HG03175 (cell line): ENCODE data around the gene NCOA5.

Experiments used
- ATAC-seq: cut with Tn5 transposase; IDR thresholded peaks from one replicate; pipeline ENCODE4 v1.9.1; 2021; ENCODE audit warnings: mild to moderate bottlenecking, moderate library complexity; ENCODE audit not compliant: unreplicated experiment

Gene NCOA5

DNA sequence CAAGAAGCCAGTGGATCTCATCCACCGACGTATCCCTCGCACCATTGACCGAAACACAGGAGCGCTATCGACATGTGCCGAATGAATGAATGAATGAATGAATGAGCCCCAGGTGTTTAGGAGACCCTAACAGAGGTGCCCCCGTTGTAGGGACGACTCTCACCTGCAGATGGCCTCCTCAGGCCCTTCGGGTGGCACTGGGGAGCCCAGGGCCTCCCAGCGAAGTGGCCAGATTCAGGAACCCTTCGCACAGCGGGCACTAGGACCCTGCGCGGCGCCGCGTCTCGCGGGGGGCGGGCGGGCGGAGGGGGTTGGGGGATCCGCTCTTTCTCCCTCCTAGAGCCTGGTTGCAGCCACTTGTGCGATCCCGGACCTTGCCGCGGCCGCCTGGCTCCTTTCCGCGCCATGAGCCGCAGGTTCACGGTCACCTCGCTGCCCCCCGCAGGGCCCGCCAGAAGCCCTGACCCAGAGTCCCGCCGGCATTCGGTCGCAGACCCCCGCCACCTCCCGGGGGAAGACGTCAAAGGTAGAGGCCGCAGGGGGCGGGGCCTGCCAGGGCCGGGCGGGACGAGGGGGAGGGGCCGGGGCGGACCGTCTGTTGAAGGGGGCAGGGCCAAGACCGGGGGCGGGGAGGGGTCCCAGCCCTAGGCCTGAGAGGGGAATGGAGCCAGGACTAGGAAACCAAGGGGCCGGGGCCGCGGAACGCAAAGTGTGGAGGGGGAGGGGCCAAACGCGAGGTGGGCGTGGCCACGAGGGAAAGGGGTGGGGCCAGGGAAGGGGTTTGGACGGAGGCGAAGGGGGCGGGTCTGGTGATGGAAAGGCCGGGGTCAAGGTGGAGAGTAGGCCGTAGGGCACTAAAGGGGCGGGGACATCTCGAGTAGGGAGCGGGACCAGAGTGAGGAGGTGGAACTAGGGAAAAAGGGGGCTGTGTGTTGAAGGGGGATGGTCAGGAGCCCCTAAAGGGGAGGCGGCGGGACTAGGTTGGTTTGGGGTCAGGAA lies 68.1 kb downstream of the NCOA5 start:
- ATAC-seq, result no peak

DNA sequence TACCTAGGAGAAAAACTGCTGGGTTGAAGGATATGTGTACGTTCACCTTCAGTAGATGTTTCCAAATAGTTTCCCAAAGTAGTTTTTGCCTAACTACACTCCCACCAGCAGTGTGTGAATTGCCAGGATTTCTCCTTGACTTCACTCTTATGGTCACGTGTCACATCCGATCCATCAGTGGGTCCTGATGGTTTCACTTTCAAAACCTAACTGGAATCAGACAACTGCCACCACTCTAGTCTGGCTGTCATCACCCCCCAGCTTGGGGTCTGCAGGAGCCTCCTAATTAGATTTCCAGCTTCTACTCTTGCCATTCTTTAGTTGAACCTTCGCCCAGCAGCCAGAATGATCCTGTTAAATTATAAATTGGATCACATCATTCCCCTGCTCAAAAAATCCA lies 69.2 kb downstream of the NCOA5 start:
- ATAC-seq, result no peak

DNA sequence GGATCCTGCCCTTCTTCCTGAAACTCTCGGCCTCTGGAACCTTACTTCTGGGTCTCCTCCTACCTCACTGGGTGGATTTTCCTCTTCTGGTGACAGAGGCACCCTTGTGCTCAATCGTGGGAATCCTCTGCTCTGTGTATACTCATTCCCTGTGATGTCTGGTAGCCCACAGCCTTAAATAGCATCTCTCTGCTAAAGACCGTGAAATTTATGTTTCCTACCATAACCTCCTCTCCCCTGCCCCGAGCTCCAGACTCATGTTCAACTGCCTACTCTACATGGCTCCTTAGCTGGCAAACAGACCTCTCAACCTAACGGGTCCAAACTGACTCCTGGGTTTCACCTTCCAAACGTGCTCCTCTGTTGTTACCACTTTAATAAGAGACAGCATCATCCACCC lies 71.2 kb downstream of the NCOA5 start:
- ATAC-seq, result no peak

DNA sequence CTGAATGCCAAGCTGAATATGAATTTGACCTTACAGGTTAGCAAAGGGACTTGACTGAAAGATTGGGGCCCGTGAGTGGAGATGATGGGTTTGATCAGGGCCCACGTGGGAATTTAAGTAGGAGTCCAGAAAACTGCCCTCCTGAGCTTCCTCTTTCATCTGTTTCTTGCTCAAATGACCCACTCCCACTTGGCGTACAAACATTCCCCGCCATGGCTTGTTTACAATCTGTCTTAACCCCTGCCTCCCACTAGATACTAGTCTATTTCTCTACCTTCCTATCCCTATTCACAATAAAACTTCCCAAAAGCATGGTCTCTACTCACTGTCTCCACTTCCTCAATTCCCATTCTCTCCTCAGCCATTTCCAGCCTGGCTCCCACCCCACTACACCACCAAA lies 71.7 kb downstream of the NCOA5 start:
- ATAC-seq, result no peak

DNA sequence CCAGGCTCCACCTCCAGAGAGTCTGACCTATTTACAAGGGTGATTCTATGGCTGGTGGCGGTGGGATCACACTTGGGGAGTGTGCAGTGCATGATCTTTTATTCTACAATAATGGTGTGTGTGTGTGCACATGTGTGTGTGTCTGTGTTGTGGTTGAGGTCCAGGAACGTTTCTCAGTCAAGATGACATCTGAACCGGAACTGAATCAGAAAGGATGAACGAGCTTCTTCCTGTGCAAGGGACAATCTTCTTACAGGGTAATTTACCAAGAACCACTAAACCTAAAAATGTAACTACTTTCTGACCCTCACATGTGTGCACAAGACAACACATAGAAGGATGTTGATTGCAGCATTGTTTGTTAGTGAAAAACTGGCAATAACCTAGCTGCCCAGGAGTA lies 72.5 kb downstream of the NCOA5 start:
- ATAC-seq, result no peak

DNA sequence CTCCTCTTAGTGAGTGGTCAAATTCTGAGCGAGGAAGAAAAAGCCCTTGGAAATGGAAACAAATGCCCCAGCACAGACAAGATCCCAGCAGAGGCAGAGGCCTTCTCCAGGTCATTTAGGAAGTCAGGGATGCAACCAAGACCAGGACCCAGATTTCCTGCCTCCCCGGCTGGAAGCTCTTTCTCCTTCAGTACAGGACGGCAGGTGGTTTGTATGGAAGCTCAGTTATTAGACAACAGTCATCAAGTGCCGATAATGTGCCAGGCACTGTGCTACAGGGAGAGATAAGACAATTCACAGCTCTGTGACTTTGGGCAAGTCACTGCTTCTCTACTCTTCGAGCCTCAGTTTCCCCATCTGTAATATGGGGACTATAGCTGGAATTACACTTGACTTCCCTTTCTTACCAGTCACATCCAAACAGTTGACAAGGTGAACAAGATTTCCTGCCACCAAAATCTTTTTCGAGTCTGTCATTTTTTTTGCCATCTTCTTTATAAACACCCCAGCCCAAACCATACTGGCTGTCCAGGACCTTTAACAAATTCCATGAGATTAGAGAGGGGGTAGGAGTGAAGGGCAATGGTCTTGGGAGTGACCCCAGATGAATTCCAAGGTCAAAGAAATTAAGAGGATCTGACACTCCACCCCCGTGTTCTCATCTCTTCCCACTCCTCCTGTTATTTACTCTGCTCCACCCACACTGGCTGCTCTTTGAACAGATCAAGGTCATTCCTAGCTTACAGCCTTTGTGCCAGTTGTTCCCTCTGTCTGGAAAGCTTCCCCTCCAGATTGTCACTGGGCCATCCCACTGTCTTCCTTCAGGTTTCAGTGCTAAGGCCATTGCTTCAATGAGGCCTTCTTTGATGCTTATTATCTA lies 75.0 kb downstream of the NCOA5 start:
- no peak for ATAC-seq

DNA sequence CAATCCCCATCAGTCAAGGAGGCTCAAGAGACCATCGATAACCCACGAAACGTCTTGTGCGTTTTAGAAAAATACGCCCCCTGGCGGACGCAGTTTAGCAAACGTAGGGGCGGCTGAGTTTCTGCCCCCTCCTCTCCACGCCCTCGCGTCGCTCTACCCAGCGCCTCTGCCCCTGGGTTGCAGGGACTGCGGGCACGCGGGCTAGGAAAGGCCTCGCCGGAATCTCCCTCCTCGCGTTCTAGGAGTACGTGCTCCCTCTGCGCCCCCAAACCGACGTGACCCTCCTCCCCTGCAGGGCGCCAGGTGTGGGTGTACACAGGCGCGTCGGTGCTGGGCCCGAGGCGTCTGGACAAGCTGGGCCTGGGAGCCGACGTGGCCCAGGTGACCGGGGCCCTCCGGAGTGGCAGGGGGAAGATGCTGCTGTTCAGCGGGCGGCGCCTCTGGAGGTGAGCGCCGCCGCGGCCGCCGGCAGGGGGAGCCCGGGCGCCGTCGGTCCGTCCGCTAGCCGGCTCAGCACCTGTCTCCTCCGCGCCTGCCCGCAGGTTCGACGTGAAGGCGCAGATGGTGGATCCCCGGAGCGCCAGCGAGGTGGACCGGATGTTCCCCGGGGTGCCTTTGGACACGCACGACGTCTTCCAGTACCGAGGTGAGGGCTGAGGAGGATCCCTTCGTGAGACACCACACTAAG lies 75.8 kb downstream of the NCOA5 start:
- ATAC-seq, result peak; percentile 61

DNA sequence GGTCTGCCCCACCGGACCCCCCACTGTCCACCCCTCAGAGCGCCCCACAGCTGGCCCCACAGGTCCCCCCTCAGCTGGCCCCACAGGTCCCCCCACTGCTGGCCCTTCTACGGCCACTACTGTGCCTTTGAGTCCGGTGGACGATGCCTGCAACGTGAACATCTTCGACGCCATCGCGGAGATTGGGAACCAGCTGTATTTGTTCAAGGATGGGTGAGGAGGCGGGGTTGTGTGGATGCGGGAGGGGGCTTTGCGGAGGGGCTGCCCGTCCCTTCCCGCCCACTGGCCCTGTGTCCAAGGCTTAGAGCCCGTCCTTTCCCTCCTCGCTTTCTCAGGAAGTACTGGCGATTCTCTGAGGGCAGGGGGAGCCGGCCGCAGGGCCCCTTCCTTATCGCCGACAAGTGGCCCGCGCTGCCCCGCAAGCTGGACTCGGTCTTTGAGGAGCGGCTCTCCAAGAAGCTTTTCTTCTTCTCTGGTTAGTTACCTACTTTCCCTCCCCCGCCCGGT lies 76.4 kb downstream of the NCOA5 start:
- no peak for ATAC-seq

DNA sequence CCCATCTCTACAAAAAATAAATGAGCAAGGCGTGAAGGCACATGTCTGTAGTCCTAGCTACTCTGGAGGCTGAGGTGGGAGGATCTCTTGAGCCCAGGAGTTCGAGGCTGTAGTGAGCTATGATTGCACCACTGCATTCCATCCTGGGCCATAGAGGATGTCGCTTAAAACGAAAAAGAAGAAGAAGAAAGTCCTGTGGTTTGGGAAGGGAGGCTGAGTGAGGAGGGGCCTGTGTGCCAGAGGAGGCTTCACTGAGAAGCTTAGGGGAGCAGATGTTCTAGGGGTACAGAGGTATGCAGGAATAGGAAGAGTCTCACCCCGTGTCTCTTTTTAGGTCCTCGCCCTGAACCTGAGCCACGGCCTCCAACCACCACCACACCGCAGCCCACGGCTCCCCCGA lies 76.8 kb downstream of the NCOA5 start:
- ATAC-seq, result no peak

DNA sequence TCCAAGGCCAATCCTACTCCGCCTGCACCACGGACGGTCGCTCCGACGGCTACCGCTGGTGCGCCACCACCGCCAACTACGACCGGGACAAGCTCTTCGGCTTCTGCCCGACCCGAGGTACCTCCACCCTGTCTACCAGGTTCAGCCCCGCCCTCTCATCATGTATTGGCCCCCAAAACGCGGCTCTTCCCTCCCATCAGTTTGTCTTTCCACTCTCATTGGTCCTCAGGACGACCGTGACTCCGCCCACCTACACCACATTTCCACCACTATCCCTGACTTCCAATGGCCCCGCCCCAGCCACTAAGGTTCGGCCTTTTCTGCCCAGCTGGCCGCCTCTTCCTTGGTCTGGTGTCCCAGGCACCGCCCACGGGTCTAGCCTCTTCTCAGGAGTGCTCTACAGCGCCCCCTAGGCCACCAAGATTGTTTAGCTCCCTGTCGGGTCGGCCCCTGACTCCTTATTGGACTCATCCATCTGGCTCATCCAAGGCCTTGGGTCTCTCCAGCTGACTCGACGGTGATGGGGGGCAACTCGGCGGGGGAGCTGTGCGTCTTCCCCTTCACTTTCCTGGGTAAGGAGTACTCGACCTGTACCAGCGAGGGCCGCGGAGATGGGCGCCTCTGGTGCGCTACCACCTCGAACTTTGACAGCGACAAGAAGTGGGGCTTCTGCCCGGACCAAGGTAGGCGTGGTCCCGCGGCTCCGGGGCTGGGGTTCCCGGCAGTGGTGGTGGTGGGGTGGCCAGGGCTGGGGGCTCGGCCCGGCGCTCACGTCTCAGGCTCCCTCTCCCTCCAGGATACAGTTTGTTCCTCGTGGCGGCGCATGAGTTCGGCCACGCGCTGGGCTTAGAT lies 77.9 kb downstream of the NCOA5 start:
- no peak for ATAC-seq
